ENCODE data around the gene TBPL1. TPM values are rescaled to one million over a fixed set of nuclear protein-coding genes. Genes with fewer than 3 reads are reported as not detected.

TBPL1 gene
- total and polyA plus RNA-seq, 2 of the 13 experiments (the other 11 are each of a cell fraction or from before 2014, with no cell fraction given) = 25.3 to 39.3 TPM

DNA sequence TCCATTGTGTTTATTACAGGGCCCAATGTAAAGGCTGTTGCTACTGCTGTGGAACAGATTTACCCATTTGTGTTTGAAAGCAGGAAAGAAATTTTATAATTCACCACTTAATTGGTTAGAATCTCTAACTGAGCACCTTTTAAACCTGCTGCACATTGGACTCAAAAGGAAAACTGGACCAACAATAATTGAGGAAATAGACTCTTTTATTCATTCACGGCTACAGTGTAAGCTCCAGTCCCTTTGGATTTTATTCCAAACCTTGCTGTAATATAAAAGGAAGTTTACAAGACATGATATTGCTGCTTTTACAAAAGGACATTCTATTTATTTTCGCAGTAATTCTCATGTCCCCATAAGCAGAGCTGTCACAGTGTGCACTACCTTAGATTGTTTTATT, 33.9 kb downstream of the TBPL1 start (continued):
- TF ChIP-seq ETV6 (CRISPR knock-in tag; conservative IDR thresholded peaks at IDR 0.05) (no peak), PAX8 (CRISPR knock-in tag; IDR thresholded peaks at IDR 0.05; ENCODE audit: borderline replicate concordance) (no peak), STAT5B (CRISPR knock-in tag; IDR thresholded peaks at IDR 0.05) (no peak), NCOR1 (IDR thresholded peaks at IDR 0.05; ENCODE audit: borderline replicate concordance, low read length) (no peak), GATA4 (IDR thresholded peaks at IDR 0.05; ENCODE audit: borderline replicate concordance, low read depth) (no peak), ZNF317 (CRISPR knock-in tag; IDR thresholded peaks at IDR 0.05) (no peak), NONO (IDR thresholded peaks at IDR 0.05) (no peak), NONO (CRISPR knock-in tag; conservative IDR thresholded peaks at IDR 0.05) (no peak), ZZZ3 (CRISPR knock-in tag; IDR thresholded peaks at IDR 0.05; ENCODE audit: borderline replicate concordance) (no peak), DNMT1 (CRISPR knock-in tag; IDR thresholded peaks at IDR 0.05) (no peak)

GRCh38 chr6:133989525-133989924, 36.5 kb downstream of the TBPL1 start:
- POLR2A ChIA-PET = no interaction called here
- BruUV-seq (replicated peaks) = no TSS peak
- TF ChIP-seq, protein P1, sequence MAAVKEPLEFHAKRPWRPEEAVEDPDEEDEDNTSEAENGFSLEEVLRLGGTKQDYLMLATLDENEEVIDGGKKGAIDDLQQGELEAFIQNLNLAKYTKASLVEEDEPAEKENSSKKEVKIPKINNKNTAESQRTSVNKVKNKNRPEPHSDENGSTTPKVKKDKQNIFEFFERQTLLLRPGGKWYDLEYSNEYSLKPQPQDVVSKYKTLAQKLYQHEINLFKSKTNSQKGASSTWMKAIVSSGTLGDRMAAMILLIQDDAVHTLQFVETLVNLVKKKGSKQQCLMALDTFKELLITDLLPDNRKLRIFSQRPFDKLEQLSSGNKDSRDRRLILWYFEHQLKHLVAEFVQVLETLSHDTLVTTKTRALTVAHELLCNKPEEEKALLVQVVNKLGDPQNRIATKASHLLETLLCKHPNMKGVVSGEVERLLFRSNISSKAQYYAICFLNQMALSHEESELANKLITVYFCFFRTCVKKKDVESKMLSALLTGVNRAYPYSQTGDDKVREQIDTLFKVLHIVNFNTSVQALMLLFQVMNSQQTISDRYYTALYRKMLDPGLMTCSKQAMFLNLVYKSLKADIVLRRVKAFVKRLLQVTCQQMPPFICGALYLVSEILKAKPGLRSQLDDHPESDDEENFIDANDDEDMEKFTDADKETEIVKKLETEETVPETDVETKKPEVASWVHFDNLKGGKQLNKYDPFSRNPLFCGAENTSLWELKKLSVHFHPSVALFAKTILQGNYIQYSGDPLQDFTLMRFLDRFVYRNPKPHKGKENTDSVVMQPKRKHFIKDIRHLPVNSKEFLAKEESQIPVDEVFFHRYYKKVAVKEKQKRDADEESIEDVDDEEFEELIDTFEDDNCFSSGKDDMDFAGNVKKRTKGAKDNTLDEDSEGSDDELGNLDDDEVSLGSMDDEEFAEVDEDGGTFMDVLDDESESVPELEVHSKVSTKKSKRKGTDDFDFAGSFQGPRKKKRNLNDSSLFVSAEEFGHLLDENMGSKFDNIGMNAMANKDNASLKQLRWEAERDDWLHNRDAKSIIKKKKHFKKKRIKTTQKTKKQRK (IDR thresholded peaks at IDR 0.05; ENCODE audit: low read length) = no peak
- TF ChIP-seq MTA1 (CRISPR knock-in tag; IDR thresholded peaks at IDR 0.05; ENCODE audit: borderline replicate concordance) (no peak), ISL2 (CRISPR knock-in tag; IDR thresholded peaks at IDR 0.05) (no peak), ZNF724P (CRISPR knock-in tag; IDR thresholded peaks at IDR 0.05; ENCODE audit: borderline replicate concordance) (no peak), ZEB1 (IDR thresholded peaks at IDR 0.05; ENCODE audit: insufficient replicate concordance, low read depth) (no peak)
- TF ChIP-seq, protein P2, sequence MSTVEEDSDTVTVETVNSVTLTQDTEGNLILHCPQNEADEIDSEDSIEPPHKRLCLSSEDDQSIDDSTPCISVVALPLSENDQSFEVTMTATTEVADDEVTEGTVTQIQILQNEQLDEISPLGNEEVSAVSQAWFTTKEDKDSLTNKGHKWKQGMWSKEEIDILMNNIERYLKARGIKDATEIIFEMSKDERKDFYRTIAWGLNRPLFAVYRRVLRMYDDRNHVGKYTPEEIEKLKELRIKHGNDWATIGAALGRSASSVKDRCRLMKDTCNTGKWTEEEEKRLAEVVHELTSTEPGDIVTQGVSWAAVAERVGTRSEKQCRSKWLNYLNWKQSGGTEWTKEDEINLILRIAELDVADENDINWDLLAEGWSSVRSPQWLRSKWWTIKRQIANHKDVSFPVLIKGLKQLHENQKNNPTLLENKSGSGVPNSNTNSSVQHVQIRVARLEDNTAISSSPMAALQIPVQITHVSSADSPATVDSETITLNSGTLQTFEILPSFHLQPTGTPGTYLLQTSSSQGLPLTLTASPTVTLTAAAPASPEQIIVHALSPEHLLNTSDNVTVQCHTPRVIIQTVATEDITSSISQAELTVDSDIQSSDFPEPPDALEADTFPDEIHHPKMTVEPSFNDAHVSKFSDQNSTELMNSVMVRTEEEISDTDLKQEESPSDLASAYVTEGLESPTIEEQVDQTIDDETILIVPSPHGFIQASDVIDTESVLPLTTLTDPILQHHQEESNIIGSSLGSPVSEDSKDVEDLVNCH (CRISPR knock-in tag; IDR thresholded peaks at IDR 0.05) = no peak
- TF ChIP-seq, protein P3, sequence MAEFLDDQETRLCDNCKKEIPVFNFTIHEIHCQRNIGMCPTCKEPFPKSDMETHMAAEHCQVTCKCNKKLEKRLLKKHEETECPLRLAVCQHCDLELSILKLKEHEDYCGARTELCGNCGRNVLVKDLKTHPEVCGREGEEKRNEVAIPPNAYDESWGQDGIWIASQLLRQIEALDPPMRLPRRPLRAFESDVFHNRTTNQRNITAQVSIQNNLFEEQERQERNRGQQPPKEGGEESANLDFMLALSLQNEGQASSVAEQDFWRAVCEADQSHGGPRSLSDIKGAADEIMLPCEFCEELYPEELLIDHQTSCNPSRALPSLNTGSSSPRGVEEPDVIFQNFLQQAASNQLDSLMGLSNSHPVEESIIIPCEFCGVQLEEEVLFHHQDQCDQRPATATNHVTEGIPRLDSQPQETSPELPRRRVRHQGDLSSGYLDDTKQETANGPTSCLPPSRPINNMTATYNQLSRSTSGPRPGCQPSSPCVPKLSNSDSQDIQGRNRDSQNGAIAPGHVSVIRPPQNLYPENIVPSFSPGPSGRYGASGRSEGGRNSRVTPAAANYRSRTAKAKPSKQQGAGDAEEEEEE (CRISPR knock-in tag; IDR thresholded peaks at IDR 0.05; ENCODE audit: borderline replicate concordance) = no peak

More at GRCh38 chr6:133989525-133989924, 36.5 kb downstream of the TBPL1 start:
- no peak overlapping the region for H3K27ac ChIP-seq (ENCODE audit: extremely low read length, insufficient read depth, low read length)
- peaks cover 6% of the 10 kb centered on the region; the same call in 1 of the 2 replicates for H3K4me1 ChIP-seq (ENCODE audit: insufficient read depth, low read length)
- FAIRE-seq = no peak
- peaks cover 0 to 4% of the 10 kb centered on the region in 2 experiments; a peak in 4 of 5 replicates for H3K36me3 ChIP-seq (replicated peaks in 1 of 2; ENCODE audit: control insufficient read depth in 1 of 2, insufficient read depth in 2 of 2, low read length in 2 of 2)
- H3K27me3 ChIP-seq (ENCODE audit: control insufficient read depth in 1 of 2, insufficient read depth in 2 of 2, low read length in 2 of 2) = no peaks in the 10 kb centered on the region
- CTCF ChIA-PET (ENCODE audit: low intra/inter-chr PET ratio, low total read pairs) = no interaction called here
- no peaks in the 10 kb centered on the region for H4K20me1 ChIP-seq (ENCODE audit: insufficient read depth, low read length)
- no peak overlapping the region for H3K9ac ChIP-seq (ENCODE audit: insufficient read depth, low read depth, low read length)
- H3K4me3 ChIP-seq (replicated peaks in 1 of 3; ENCODE audit: insufficient read depth in 1 of 3, low read depth in 2 of 3, low read length in 3 of 3) = no peak overlapping the region
- WGBS (ENCODE audit: low lambda C conversion rate) = 97% methylated on average over 2 of the region's 2 CpGs
- H3K9me3 ChIP-seq (ENCODE audit: low read length) = no peaks in the 10 kb centered on the region
- intact Hi-C loops (cut with micrococcal nuclease; ENCODE audit: unreplicated experiment) (no loop called here), in situ Hi-C loops (cut with HindIII; ENCODE audit: extremely low pct_ligation_motif_present, low pct_unique_long_range_greater_than_20kb) (no loop called here)
- ATAC-seq = no peak
- no peak overlapping the region for H2AFZ ChIP-seq (ENCODE audit: low read length)
- DNase-seq (ENCODE audit: low spot score) = no peak
- H3K79me2 ChIP-seq (ENCODE audit: insufficient read depth, low read length) = no peaks in the 10 kb centered on the region
- no peak overlapping the region for H3K4me2 ChIP-seq (ENCODE audit: low read depth, low read length)
